ENCODE measurements around the gene POU2F2. TPM values are rescaled to one million over a fixed set of nuclear protein-coding genes. Genes with fewer than 3 reads are reported as not detected.
"Not testable (repeated sequence)": the region's sequence is repeated elsewhere in the genome, so short reads cannot be mapped to it uniquely, and the experiment has no call there.

POU2F2 gene
- polyA plus RNA-seq, 3 donors from 2014 or later, result 2.0 to 10.3 (median 2.1) TPM

DNA sequence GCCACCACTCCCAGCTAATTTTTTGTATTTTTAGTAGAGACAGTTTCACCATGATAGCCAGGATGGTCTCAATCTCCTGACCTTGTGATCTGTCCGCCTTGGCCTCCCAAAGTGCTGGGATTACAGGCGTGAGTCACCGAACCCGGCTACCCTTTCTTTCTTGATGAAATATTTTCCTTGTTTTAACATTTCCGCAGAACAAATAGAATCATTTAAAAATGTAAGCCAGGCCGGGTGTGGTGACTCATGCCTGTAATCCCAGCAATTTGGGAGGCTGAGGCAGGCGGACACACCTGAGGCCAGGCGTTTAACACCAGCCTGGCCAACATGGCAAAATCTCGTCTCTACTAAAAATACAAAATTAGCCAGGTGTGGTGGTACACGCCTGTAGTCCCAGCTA lies 32.0 kb downstream of the POU2F2 start:
- not testable (repeated sequence) for H3K27me3 Mint-ChIP-seq (ENCODE audit: low read depth in 3 of 3); H3K27ac Mint-ChIP-seq; DNase-seq; H3K4me1 Mint-ChIP-seq; H3K9me3 Mint-ChIP-seq; H3K4me3 Mint-ChIP-seq
- H3K36me3 Mint-ChIP-seq, result peaks cover 5 to 21% (median 15%) of the 10 kb centered on the region in 3 donors

DNA sequence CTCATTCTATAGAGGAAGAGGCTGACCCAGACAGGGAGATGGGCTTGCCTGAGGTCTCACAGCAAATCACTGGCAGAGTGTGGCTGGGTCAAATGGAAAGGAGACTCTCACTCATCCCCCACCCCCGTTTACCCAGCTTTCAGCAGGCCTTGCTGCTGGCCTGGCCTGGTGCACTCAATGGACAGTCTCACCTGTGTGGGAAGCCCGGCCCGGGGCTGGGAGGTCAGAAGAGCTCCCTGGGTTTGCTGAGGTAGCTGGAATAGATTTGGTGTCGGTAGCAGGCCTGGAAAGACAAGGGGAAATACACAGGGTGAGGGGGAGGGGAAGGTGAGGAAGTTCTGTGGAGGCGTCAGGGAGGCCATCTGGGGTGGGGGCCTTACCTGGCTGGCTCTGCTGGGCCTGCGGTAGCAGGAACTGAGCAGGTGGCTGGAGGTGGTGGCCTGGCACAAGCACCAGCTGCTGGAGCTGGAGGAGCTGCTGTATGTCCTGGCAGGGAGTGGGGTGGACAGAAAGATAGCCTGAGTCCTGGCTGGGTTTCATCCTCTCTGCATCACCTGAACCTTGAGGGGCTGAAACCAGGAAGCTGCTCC lies 32.8 kb downstream of the POU2F2 start:
- H3K4me3 Mint-ChIP-seq, result no peak overlapping the region
- H3K9me3 Mint-ChIP-seq, result no peaks in the 10 kb centered on the region
- DNase-seq, result no peak
- no peaks in the 10 kb centered on the region for H3K4me1 Mint-ChIP-seq
- no peak overlapping the region for H3K27ac Mint-ChIP-seq
- peaks cover 0 to 1% (median 0%) of the 10 kb centered on the region in 3 donors for H3K27me3 Mint-ChIP-seq (ENCODE audit: low read depth in 3 of 3)
- peaks cover 11 to 29% (median 14%) of the 10 kb centered on the region in 3 donors for H3K36me3 Mint-ChIP-seq

DNA sequence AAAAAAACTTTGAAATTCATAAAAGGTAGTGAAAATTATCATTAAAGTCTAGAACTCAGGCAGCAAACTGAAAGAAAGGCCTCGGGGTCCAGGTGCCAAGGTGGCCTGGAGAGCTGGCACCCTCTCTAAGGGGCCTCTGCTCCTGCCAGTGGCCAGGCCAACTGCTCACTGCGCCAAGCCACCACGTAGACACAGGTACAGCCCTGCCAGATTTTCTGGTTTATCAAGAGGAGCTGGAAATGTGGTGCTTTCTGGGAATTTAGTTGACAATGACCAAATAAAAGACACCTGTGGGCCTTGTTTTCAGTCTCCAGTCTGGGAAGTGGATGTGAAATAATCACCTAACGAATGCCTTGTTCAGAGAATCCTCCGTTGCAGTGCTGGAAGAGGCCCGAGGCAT lies 33.5 kb downstream of the POU2F2 start:
- H3K27ac Mint-ChIP-seq, result no peak overlapping the region
- no peak overlapping the region for H3K4me3 Mint-ChIP-seq
- no peak for DNase-seq
- H3K36me3 Mint-ChIP-seq, result peaks cover 14 to 35% (median 21%) of the 10 kb centered on the region in 3 donors
- no peaks in the 10 kb centered on the region for H3K9me3 Mint-ChIP-seq
- H3K4me1 Mint-ChIP-seq, result no peaks in the 10 kb centered on the region
- H3K27me3 Mint-ChIP-seq (ENCODE audit: low read depth in 3 of 3), result peaks cover 0 to 3% (median 0%) of the 10 kb centered on the region in 3 donors

DNA sequence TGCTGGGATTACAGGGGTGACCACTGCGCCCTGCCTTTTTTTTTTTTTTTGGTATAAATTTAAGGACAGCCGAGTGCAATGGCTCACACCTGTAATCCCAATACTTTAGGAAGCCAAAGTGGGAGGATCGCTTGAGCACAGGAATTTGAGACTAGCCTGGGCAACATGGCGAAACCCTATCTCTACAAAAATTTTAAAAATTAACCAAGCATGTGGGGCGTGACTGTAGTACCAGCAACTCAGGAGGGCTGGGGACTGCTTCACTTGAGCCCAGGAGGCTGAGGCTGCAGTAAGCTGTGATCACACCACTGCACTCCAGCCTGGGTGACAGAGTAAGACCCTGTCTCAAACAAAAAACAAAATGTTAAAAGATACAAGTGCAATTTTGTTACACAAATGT lies 34.8 kb downstream of the POU2F2 start:
- Mint-ChIP-seq H3K27me3 (ENCODE audit: low read depth in 3 of 3) (peaks cover 0 to 2% (median 0%) of the 10 kb centered on the region in 3 donors), H3K9me3 (no peaks in the 10 kb centered on the region), H3K27ac (no peak overlapping the region), H3K4me1 (peaks cover 0 to 2% of the 10 kb centered on the region in 2 donors), H3K4me3 (no peak overlapping the region), H3K36me3 (peaks cover 14 to 35% (median 21%) of the 10 kb centered on the region in 3 donors)
- DNase-seq, result no peak

DNA sequence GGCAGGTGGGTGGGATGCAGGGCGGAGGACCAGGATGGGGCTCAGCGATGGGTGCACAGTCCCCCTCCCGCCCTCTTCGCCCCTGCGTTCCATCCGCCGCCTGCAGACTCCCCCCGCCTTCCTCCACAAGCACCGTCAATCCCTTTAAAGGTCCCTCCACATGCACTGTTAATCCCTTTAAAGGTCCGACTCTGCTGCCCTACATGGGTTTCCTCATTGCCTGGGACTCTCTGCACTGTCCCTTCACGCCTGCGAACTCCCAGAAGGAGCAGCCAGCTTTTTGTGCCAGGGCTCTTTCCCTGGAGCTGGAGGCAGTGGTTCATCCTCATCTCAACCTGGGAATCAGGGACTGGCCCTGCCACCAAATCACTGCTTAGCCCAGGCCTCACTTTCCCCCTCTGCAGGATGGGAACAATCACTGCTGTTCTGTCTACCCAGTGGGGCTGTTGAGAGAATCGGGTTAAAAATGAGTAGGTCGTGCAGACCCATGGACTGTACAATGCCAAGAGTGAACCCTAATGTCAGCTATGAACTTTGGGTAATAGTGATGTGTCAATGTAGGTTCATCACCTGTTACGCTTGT lies 35.9 kb downstream of the POU2F2 start:
- peaks cover 2 to 7% of the 10 kb centered on the region in 2 donors for H3K4me1 Mint-ChIP-seq
- no peak overlapping the region for H3K4me3 Mint-ChIP-seq
- no peaks in the 10 kb centered on the region for H3K9me3 Mint-ChIP-seq
- peaks cover 0 to 4% (median 0%) of the 10 kb centered on the region in 3 donors for H3K27me3 Mint-ChIP-seq (ENCODE audit: low read depth in 3 of 3)
- DNase-seq, result no peak
- peaks cover 14 to 35% (median 21%) of the 10 kb centered on the region in 3 donors for H3K36me3 Mint-ChIP-seq
- H3K27ac Mint-ChIP-seq, result no peak overlapping the region

DNA sequence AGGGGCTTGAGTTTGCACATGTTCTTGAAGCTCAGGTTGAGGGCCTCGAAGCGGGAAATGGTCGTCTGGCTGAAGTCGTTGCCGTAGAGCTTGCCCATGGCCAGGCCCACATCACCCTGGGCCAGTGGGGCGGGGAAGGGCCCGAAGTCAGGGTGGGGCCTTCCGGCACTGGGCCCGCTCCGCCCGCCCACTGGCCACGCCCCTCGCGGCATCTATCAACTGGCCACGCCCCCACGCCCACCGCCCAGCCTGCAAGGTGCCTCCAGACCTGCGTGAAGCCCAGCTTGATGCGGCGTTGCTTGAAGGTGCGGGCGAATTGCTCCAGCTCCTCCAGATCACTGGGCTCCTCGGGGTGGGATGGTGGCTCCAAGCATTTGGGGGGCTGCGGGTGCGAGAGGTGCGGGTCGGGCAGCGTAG lies 36.4 kb downstream of the POU2F2 start:
- Mint-ChIP-seq H3K36me3 (peaks cover 14 to 32% (median 21%) of the 10 kb centered on the region in 3 donors), H3K9me3 (no peaks in the 10 kb centered on the region), H3K4me1 (peaks cover 6 to 13% of the 10 kb centered on the region in 2 donors), H3K4me3 (no peak overlapping the region), H3K27me3 (ENCODE audit: low read depth in 3 of 3) (peaks cover under 1 to 5% (median 2%) of the 10 kb centered on the region in 3 donors), H3K27ac (no peak overlapping the region)
- DNase-seq, result no peak

DNA sequence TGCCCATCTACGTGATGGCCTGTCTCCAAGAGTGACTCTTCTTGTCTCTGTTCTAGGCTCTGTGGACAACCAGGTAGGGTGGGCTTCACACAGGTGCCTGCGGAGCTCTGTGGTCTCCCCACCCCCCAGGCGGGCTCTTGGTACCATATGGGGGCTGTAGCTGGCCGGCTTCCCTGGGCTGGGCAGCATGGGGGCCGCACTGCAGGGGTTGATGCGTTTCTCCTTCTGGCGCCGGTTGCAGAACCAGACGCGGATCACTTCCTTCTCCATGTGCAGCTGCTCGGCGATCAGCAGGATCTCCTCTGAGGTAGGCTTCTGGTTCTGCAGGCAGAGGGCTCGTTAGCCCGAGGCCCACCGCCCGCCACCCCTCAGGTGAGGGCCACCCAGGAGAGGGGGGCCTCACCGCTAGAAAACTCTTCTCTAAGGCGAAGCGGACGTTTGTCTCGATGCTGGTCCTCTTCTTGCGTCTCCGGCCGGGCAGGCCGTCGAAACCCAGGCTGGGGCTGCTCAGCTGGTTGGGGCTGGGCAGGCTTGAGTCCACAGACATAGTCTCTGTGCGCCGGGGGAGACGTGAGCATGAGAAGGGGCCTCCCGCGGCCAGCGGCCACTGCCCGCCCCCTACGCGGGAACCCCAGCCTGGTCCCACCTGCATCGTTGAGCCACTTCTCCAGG lies 37.0 kb downstream of the POU2F2 start:
- peaks cover 14 to 32% (median 21%) of the 10 kb centered on the region in 3 donors for H3K36me3 Mint-ChIP-seq
- no peak overlapping the region for H3K27ac Mint-ChIP-seq
- DNase-seq, result no peak
- peaks cover 3 to 9% (median 6%) of the 10 kb centered on the region in 3 donors for H3K27me3 Mint-ChIP-seq (ENCODE audit: low read depth in 3 of 3)
- H3K4me1 Mint-ChIP-seq, result peaks cover 11 to 18% of the 10 kb centered on the region in 2 donors
- no peaks in the 10 kb centered on the region for H3K9me3 Mint-ChIP-seq
- no peak overlapping the region for H3K4me3 Mint-ChIP-seq

DNA sequence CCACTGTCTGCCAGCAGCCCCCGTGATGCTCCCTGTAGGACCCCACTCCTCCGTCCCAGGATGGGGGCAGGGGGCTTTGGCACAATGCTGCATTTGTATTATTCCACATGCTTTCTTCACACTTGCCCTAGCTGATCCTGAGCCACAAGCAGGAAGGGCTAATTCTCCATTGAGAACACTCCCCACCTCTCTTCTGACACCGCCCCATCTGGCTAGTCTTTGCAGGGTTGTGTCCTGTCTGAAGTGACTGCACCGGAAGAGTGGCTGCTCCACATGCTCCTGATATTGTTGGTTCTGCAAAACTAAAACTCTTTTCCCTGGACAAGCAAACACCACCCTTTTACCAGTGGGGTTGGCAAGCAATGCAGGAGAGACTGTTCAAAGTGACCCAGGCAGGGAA lies 38.3 kb downstream of the POU2F2 start:
- no peak for DNase-seq
- Mint-ChIP-seq H3K27me3 (ENCODE audit: low read depth in 3 of 3) (peaks cover 3 to 9% (median 6%) of the 10 kb centered on the region in 3 donors), H3K9me3 (no peaks in the 10 kb centered on the region), H3K36me3 (peaks cover 14 to 31% (median 21%) of the 10 kb centered on the region in 3 donors), H3K27ac (no peak overlapping the region), H3K4me1 (peaks cover 15 to 19% of the 10 kb centered on the region in 2 donors), H3K4me3 (no peak overlapping the region)

DNA sequence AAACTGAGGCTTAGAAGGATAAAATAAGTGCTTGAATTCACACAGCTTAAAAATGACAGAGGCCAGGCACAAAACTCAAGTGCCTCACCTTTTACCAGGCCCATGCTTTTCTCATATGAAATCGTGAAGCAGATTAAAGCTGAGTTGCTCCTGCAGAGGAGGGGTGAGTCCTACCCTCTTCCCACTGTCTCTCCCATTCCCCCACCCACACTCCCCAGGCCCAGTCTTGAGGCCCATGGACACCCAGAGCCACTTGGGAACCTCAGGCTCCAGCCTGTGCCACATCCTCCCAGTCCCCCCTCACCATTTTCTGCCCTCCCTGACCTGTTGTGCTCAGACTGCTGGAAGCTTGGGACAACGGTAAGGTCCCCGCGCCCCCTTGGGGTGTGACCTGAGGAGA lies 38.7 kb downstream of the POU2F2 start:
- DNase-seq, result no peak
- Mint-ChIP-seq H3K4me3 (no peak overlapping the region), H3K9me3 (no peaks in the 10 kb centered on the region), H3K36me3 (peaks cover 14 to 28% (median 21%) of the 10 kb centered on the region in 3 donors), H3K27me3 (ENCODE audit: low read depth in 3 of 3) (peaks cover 3 to 9% (median 6%) of the 10 kb centered on the region in 3 donors), H3K4me1 (peaks cover 15 to 19% of the 10 kb centered on the region in 2 donors), H3K27ac (no peak overlapping the region)

DNA sequence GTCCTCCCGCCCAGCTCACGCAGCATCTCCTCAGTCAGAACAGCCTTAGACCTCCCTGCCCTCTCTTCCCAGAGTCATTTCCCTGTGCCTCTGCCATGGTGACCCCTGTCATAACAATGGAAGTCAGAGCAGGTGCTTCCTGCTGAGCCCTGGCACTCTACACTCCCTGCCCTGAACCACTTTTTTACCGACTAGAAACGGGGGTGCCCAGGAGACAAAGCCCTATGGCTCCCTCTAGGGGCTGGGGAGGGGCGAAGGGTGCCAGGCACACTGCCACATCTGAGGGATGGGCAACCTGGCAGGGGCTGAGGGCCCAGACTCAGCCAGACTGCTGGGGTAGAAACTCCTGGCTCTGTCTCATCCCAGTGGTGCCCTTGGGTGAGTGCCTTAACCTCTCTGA lies 39.9 kb downstream of the POU2F2 start:
- DNase-seq, result peak; percentile 13 to 31 (median 14)
- peaks cover 3 to 9% (median 8%) of the 10 kb centered on the region in 3 donors for H3K27me3 Mint-ChIP-seq (ENCODE audit: low read depth in 3 of 3)
- H3K4me3 Mint-ChIP-seq, result peak overlapping the region in 2 of 5 donors; percentile 28 to 38
- peaks cover 16 to 19% of the 10 kb centered on the region in 2 donors for H3K4me1 Mint-ChIP-seq
- H3K36me3 Mint-ChIP-seq, result peaks cover 14 to 25% (median 17%) of the 10 kb centered on the region in 3 donors
- no peaks in the 10 kb centered on the region for H3K9me3 Mint-ChIP-seq
- H3K27ac Mint-ChIP-seq, result peak overlapping the region in 2 of 6 donors; percentile 62 to 68

DNA sequence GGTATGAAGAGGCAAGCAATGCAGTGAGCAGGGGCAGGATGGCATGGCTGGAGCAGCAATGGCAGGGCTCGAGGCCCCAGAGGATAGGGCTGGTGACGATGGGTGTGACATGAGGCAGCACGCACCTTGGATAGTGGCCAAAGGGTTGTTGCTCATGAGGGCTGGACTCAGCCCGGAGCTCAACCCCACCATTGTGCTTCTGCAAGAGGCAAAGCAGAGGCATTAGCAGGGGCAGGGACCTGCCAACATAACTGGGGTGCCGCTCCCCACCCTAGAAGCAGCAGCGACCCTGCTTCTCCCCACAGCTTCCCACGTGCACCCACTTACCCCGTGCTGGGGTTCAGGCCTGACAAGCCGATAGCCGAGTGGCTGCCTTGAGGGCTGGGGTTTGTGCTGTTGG lies 40.5 kb downstream of the POU2F2 start:
- Mint-ChIP-seq H3K4me3 (no peak overlapping the region), H3K4me1 (peaks cover 16 to 19% of the 10 kb centered on the region in 2 donors), H3K27ac (no peak overlapping the region), H3K27me3 (ENCODE audit: low read depth in 3 of 3) (peaks cover 3 to 9% (median 8%) of the 10 kb centered on the region in 3 donors), H3K36me3 (peaks cover 12 to 23% (median 15%) of the 10 kb centered on the region in 3 donors), H3K9me3 (no peaks in the 10 kb centered on the region)
- DNase-seq, result no peak

DNA sequence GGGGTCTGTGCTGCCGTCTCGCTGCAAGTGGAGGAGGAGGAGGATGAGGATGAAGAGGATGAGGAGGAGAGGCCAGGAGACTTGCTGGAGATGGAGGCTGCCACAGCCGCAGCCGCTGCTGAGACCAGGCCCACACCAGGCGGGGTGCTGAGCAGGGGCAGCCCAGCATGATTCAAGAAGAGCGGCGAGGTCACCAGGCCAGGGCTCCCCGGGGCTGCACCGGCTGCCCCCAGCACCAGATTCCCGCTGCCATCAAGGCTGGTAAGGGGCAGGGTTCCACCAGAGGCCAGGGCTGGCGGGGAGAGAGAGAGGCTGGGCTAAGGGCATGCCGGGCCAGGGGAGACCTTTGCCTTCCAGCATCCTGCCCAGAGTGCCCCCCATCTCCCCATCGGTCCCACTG lies 40.9 kb downstream of the POU2F2 start:
- peaks cover 9 to 18% (median 12%) of the 10 kb centered on the region in 3 donors for H3K36me3 Mint-ChIP-seq
- peaks cover 16 to 19% of the 10 kb centered on the region in 2 donors for H3K4me1 Mint-ChIP-seq
- DNase-seq, result no peak
- H3K27ac Mint-ChIP-seq, result peak overlapping the region; percentile 71 to 89 (median 82)
- H3K4me3 Mint-ChIP-seq, result peak overlapping the region in 2 of 5 donors; percentile 73 to 75
- H3K9me3 Mint-ChIP-seq, result no peaks in the 10 kb centered on the region
- H3K27me3 Mint-ChIP-seq (ENCODE audit: low read depth in 3 of 3), result peaks cover 3 to 9% (median 8%) of the 10 kb centered on the region in 3 donors

DNA sequence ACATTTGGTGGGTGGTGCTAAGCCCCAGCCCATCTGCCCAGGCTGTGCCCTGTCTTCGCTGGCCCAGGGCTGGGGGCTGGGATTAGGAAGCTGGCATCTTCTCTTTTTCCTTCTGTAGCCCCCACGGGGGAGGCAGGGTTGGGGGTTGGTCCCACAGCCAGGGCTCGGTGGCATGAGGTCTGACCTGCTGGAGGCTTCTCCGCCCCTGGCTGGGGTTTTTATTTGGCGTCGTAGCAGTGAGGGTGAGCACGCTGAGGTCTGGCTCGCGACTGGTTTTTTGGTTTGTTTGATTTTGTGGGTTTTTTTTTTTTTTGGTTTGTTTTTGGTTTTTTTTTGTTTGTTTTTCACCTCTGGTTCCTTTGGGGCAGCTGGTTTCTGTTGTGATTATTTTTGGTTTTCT lies 41.6 kb downstream of the POU2F2 start:
- H3K27ac Mint-ChIP-seq, result peak overlapping the region; percentile 71 to 89 (median 82)
- H3K9me3 Mint-ChIP-seq, result no peaks in the 10 kb centered on the region
- peak; percentile 49 to 52 (median 52) for DNase-seq
- H3K4me1 Mint-ChIP-seq, result peaks cover 16 to 19% of the 10 kb centered on the region in 2 donors
- H3K27me3 Mint-ChIP-seq (ENCODE audit: low read depth in 3 of 3), result peaks cover 3 to 9% (median 8%) of the 10 kb centered on the region in 3 donors
- peak overlapping the region in 4 of 5 donors; percentile 61 to 75 (median 68) for H3K4me3 Mint-ChIP-seq
- H3K36me3 Mint-ChIP-seq, result peaks cover 9 to 17% (median 12%) of the 10 kb centered on the region in 3 donors

DNA sequence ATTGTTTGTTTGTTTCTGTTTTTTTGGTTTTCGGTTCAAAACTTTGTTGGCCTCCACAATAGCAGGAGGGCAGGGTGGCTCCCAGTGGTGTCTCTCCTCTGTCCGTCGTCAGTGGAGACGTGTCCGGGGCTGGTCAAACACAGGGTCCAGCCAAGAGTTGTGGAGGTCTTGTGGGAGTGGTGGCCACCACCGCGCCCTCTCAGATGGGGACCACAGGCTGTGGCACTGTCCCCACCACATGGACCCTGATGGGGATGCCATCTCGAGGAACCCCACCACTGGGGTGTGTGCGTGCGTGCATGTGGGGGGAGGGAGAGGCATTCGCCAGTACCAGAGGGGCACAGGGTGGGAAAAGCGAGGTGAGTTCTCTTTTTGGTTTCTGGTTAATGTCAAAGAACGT lies 42.5 kb downstream of the POU2F2 start:
- H3K27ac Mint-ChIP-seq, result peak overlapping the region in 3 of 6 donors; percentile 61 to 86 (median 71)
- H3K4me3 Mint-ChIP-seq, result no peak overlapping the region
- peaks cover 6 to 10% (median 9%) of the 10 kb centered on the region in 3 donors for H3K36me3 Mint-ChIP-seq
- peaks cover 16 to 19% of the 10 kb centered on the region in 2 donors for H3K4me1 Mint-ChIP-seq
- H3K27me3 Mint-ChIP-seq (ENCODE audit: low read depth in 3 of 3), result peaks cover 3 to 9% (median 8%) of the 10 kb centered on the region in 3 donors
- no peak for DNase-seq
- H3K9me3 Mint-ChIP-seq, result no peaks in the 10 kb centered on the region
